HG03039 (cell line): ENCODE results near the gene EXOC7.

Experiments
- ATAC-seq: cut with Tn5 transposase; IDR thresholded peaks from one replicate; pipeline ENCODE4 v1.9.1; 2021; ENCODE audit warnings: mild to moderate bottlenecking, moderate library complexity; ENCODE audit not compliant: unreplicated experiment

Gene EXOC7

DNA sequence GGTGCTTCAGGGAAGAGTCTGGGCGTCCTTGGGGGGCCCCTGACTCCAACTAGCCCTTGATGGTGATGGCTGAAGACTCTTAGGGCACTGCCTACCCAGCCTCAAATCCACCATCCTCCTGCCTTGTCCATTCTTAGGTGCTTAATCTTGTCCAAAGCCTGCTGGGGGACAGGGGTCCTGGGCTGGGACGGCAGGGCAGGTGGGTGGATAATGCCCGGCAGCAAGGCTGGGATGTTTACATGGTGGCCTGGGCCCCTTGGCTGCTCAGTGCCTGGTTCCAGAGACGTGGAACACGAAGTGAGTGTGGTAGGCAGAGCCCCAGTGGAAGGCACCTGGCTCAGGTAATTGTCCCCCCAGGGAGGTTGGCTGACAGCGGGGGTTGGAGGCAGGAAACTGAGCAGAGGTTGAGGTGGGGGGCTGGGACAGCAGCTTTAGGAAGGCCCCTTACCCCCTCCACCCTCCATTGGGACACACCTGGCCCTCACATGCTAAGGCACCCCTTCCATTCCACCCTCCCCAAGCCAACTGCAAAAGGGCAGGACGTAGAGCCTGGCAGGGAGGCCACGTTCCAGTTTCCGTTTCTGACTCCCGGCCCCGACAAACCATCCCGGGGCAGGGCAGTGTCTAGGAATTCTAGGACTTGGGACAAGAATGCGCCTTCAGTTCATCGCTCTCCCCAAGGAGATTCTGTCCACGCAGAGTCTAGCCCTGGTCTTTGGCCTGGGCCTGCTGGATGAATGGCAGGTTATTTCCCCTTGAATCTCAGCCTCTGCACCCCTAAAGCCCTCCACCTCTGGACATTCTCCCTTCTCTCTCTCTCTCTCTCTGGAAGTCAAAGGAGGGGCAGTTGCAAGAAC, 35.5 kb upstream of the EXOC7 start:
- no peak for ATAC-seq

DNA sequence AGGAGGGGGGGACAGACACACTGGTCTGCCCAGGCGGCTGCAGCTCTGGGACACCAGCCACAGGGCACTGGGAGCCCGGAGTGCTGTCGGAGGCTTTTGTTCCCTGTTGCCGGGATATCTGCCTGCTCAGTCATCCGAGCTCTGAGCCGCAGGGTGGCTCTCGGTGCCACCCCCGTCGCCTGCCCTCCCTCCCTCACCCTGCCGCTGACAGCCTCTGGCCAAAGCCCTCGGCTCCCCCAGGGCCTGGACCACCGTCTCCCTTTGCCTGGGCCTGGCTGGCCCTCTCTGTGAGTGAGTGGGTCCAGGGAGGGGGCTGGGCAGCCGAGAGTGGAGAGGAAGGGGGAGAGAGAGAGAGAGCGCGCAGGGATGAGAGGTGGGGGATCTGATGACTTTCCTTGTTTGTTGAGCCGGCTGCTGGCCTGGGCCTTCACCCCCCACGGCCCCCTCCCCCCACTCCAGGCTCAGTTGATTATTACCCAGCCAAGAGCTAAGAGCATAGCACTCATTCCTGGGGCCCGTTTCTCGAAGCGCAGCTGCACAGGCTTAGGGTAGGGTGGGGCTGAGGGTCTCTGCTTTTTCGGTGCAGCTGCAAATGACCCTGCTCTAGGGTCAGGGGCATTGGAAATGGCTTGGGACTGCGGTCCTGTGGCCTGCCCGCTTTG, 34.8 kb upstream of the EXOC7 start:
- no peak for ATAC-seq

DNA sequence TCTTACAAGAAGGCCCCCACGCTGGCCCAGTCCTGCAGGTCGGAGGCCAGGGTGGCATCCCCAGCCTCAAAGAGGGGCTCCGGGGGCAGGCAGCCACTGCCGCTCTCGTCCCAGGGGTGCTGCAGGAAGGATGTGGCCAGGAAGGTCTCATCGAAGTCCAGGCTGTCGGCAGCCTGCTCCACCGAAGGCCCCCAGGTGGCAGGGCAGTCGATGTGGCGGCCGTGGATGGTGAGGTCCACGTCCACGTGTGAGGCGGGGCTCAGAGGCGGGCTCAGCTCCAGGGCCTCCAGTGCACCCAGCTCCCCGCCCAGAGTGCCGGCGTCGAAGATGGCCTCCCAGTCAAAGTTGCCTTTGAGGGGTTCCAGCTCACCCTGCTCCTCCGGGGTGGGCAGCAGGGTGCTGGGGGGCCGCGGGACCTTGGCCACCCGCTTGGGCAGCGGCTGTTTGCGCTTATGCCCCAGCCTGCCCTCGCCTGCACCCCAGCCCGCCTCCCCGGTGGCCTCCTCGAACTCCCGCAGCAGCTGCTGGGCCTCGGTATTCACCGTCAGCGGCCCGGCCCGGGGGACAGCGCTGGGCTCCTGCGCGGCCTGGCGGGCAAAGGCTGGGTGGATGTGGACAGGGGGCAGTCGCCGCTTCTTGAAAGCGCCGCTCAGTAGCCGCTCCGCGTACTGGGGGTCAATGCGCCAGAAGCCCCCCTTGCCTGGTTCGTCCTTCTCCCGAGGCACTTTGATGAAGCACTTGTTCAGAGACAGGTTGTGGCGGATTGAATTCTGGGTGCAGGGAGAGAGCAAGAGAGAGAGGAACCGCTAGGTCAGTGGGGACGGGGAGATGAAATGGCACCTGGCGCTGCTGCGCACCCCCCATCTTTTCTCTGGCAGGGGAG, 34.0 kb upstream of the EXOC7 start:
- ATAC-seq = no peak

DNA sequence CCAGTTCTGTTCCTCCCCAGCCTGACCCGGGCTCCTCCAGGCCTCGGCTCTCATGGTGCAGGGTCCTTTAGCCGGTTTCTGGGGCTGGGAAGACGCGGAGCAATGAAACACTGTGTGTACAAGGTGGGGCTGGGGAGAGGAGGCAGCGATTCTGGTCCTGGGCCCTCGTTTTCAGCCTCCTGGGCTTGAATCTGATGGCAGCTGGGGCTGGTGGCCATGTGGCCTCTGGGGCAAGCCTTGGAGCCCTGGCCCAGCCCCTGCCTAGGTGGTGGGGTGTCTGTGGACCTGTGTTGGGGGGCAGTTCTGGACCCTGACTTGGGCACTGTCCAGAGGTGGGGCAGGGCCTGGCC, 33.4 kb upstream of the EXOC7 start:
- no peak for ATAC-seq

DNA sequence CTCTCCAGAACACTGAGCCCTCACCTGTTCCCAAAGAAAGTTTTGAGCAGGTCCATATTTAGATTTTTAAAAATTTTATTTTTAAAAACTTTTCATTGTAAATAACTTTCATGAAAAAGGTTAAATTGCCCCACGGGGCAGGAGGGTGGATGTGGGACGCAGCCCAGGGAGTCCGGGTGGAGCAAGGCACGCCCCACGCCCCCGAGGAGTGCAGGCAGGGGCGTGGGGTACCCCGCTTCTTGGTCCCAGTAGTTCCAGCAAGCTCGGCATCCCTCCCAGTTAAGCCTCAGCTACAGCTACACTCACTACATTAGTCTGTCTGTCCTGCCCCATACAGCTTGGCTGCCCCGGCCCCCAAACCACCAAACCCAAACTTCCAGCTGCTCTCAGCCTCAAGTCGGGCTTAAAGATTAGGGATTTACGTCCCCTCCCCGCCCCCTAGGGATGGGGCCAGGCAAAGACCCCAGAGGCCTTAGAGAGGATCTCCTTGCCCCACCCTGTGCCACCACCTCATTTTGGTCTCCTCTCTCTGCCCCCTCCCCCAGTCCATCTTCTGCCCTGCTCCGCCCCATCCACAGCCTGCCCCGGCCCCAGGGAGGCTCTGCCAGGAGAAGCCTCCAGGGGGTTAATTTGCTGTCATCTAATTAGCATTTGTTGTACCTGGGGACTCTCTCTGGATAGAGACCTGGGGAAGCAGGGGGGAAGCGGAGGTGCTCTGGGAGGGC, 32.9 kb upstream of the EXOC7 start:
- ATAC-seq = no peak

DNA sequence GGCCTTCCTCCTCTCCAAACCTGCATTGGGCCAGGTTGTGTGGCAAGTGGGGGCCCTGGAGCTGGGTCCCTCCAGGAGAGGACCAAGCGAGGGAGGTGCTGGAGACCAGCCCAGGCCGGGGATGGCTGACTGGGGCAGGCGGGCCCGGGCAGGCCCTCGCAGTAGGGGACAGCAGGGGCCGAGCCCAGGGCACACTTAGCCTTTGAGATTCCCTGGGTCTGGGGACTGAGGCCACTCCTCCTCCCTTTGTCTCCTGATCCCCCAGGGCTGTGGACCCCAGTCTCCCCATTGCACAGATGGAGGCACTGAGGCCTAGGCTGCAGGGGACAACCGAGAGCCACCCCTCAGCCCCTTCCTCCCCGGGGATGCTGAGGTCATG, 32.2 kb upstream of the EXOC7 start:
- ATAC-seq = no peak

DNA sequence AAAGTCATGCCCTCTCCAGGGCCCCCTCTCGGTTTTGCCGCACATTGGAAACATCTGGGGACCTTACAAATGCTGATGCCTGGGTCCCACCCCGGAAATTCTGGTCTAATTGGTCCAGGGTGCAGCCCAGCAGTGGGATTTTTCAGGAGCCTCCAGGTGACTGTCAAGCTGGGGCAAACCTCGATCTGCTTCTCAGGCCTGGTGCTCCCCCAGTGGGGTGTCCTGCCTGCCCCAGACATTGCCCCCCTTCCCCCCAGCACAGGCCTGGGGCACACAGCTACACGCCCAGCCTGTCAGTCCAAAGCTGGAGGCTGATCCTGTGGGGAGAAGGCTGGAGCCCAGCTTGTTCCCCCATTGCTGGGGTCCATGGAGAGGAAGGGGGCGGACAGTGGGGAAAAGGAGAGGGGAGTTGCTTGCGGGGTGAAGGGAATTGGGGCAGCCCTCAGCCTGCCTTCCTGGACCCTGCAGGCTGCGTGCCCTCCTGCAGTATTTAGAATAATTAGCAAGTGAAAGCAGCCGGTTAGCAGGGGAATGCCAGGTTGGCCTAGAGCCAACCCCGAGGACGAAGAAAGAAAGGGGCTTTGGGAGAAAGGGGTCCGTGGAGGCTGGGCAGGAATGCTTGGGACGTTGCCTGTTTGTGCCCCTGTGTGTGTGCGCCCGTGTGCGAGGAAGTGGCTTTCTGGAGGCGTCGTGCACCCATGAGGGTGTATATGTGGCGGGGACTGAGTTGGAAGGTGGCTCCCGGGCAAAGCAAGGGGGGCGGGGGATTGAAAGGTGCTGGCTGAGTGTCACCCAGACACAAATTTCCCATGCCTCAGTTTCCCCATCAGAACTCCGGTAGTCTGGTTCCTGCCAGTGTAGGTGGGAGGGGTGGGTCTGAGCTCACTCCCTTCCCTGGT, 31.6 kb upstream of the EXOC7 start:
- no peak for ATAC-seq

DNA sequence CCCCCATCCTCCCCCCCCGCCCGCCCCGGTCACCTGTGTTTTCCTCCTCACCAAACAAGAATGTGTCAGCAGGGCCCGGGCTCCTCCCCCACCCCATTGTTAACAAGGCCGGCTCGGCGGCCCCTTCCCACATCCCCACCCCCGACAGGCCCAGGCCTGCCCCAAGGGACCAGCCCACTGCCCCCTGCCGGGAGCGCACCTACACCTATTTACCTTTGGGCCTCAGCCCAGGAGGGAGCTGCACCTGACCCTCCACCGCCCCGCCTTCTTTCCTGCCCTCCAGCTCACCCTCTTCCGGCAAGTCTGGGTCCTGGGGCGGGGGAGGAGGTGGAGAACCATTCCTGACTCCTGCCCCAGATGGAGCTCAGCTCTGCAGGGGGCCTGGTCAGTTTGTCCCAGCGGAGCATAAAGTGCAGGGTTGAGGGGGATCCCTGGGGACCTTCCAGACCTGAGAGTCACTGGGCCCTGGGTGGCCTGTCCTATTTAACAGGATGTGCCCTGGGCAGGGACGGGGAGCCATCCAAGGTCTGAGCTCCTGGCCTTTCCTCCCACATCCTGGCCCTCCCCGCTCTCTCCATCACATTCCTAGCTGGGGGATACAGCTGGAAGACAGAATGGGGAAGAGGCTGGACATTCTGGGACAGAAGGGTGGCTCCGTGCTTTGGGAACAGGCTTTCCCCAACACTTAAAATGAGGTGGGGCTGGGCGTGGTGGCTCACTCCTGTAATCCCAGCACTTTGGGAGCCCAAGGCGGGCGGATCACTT, 29.2 kb upstream of the EXOC7 start:
- no peak for ATAC-seq

DNA sequence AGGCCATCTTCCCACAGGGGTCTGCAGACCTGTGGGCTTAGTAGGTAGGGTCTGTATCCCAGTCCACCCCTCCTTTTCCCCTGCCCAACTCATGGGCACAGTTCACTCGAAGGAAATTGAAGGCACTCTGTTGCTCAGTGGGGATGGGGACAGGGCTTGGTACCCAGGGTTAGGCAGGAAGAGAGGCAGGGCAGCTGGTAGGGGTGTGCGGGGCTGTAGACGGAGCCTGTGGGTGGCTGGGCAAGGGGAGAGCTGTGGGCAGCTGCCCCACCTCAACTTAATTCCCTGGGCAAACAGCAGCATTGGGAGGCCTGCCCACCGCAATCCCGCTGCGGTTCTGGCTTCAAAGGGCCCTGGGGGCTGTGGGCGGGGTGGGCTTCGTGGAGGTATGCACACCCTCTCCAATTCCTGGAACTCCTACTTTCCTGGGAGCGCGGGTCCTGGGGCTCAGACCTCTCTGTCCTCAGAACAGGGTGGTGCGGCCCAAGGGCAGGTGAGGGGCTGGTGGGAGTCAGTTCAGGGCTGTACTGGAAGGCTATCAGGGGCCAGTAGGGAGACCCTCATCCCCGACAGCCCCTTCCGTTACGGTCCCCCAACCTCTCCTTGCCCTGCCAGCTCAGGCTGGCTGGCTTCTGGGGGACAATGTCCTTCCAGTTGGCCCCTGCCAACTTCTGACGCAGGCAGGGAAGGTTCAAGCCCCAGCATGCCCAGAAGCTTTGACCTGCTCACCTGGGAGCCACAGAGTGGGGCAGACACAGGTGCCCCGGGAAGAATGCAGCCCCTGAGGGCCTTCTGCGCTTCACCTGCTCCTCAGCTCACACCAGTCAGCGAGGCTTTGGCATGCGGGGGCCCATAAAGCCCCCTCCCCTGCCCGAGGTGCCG, 28.3 kb upstream of the EXOC7 start:
- no peak for ATAC-seq

DNA sequence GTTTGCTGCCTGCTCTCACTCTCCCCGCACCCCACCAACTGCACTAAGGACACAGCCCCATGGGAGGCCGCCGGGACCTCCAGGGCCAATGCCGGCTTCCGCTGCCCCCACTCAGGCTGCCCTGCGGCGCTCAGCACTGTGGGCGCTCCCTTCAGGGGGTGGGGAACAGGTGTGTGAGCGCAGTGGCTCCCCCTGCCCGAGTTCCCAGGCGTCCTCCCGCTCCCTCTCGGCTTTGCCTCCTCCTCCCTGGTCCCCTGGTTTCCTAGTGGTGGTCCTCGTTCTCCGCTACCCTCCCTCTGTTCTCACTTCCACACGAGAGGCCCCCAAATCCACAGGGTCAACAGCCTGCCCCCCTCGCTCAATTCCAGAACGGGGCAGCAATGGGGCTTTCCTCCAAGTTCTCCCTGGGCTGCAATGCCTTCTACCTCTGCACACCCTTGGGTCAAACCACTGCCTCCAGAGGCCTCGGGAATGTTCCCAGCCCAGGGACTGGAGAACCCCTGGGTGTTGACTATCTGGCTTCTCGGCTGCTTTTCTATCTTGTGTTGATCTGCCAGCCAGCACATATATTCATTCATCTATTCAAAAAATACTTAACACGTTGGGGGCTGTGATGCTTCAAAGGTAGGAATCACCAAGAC, 27.6 kb upstream of the EXOC7 start:
- no peak for ATAC-seq

DNA sequence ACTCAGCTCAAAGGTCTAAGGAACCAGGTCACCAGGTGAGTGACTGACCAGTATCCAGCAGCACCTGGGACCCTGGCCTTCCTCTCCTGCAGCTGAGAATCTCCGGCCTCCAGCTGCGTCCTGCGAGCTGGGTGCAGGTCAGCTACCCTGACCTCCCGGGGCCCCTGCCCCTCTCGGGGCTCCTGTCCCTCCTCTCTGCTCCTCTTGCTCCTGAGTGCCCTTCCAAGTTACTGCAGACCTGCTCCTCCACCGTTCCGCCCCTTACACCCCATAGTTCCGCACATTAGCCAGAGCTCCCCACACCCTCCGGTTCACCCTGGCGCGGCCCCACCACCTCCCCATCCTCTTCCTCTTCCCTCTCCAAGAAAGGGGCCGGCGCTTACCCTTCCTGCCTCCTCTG, 26.9 kb upstream of the EXOC7 start:
- no peak for ATAC-seq

DNA sequence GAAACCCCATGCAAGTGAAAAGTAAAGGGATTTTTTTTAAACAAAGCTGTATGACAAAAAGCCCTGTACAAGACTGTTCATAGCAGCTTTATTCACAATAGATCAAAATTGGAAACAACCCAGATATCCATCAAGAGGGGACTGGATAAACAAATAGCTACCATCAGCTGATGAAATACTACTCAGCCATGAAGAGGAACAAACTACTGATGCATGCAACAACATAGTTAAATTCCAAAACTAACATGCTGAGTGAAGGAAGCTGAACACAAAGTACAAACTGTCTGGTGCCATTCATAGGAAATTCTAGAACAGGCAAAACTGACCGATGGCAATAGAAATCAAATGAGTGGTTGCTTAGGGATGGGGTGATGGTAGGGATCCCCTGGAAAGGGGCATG, 22.3 kb upstream of the EXOC7 start:
- no peak for ATAC-seq

DNA sequence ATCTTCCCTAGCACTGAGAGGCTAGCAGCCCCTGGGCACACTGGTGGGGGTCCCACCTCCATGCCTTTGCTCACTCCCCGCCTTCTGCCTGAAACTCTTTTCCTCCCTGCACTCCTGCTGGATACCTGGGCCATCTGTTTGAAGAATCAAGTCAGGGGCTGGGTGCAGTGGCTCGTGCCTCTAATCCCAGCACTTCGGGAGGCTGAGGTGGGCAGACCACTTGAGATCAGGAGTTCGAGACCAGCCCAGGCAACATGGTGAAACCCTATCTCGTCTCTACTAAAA, 21.7 kb upstream of the EXOC7 start:
- ATAC-seq = no peak

DNA sequence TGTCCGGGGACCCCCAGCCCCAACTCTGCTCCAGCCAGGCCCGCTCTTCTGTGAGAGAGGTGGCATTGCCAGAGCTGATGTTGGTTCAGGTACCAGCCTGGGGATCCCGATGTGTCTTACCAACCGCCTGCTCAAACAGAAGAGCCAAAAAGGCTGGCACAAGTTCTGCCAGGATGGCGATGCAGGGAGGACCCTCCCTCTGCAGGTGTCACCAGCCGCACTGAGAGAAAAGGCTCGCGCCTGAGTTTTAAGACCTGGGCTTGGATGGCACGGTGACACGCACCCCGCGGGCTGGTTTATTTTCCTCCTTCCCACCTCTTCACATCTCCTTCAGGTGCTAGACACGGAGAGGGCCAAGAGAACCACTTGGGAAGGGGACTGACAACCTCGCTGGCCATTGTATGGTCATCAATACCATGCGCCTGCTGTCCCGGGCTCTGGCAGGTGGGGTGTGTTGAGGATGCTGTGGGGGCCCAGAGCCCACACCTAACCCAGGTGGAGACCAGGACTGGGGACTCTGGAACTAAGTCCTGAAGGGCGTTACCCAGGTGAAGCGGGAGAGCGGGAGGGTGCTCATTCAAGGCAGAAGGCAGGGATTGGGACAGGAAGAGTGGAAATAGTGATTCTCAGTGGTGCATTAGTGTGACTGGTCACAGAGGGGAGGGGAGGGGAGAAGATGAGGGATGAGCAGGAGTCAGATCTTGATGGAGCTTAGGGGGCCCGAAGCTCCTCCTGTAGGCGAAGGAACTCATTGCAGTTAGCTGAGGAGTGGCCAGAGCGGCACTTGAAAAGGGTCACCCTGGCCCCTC, 21.2 kb upstream of the EXOC7 start:
- no peak for ATAC-seq

DNA sequence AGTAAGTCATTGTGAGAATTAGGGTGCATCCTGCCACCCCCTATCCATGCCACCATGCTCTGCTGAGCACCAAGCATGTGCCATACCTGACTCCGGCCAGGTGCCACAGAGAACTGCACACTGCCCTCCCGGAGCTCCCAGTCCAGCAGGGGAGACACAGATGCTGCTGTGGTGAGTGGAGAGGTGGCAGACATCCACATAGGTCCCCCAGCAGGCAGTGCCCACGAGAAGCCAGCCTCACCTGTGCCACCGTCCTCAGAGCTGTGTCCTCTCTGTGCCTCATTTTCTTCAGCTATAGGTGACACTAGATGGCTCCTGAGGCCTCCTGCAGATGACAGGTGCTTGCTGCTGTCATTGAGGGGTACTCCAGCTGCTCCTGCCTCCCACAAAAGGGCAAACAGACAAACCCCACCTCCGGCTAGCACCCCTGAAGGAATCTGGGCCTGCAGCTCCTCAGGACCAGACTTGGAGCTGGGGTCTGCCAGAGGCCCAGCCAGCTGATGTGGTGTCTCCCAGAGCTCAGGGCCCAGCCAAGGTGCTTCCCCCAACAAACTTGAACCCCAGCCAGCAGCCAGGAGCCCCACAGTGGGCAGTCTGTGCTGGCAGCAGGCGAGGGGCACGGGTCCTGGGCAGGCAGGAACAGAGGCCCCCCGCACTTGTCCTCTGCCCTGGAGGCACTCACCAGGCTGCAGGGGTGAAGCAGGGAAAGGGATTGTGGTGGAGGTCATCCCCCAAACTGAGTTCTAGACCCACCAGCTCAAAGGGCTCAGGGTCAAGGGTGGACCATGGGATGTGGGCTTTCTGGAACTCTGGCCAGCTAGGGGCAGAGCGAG, 20.4 kb upstream of the EXOC7 start:
- no peak for ATAC-seq

DNA sequence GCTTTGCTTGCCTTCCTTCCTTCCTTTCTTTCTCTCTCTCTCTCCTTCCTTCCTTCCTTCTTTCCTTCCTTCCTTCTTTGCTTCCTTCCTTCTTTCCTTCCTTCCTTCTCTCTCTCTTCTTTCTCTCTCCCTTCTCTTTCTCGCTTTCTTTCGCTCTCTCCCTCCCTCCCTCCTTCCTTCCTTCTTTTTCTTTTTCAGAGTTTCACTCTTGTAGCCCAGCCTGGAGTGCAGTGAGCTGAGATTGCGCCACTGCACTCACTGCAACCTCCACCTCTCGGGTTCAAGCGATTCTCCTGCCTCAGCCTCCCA, 19.6 kb upstream of the EXOC7 start:
- ATAC-seq = no peak
